Measurements from ENCODE around the gene PRKG1.

GRCh38 chr10:52276163-52276562 lies 1201.9 kb downstream of the PRKG1 start:
- TF ChIP-seq POLR2A (IDR thresholded peaks at IDR 0.05), result no peak
- no peak for TF ChIP-seq CTCF (IDR thresholded peaks at IDR 0.05)
- no peak for TF ChIP-seq POLR2AphosphoS5 (IDR thresholded peaks at IDR 0.05; ENCODE audit: insufficient read depth in 1 of 2, low read depth in 1 of 2)
